H9 (cell line): ENCODE results near the gene CA7. TPM values are rescaled to one million over a fixed set of nuclear protein-coding genes. Genes with fewer than 3 reads are reported as not detected.

Source experiments
- DNase-seq: peaks from one replicate; pipeline ENCODE4 v3.0.0-alpha.2; 2017
- H2AFZ ChIP-seq: one replicate; pipeline ENCODE4 v1.6.1; 2013; ENCODE audit warnings: mild to moderate bottlenecking, low read length, control low read depth, moderate library complexity
- H2AK5ac ChIP-seq: 2 replicates; pipeline ENCODE4 v1.6.1; 2013; ENCODE audit warnings: low read length, control low read depth, mixed read lengths; ENCODE audit not compliant: insufficient read length
- H2BK120ac ChIP-seq: one replicate; pipeline ENCODE4 v1.6.1; 2013; ENCODE audit warnings: low read depth, mild to moderate bottlenecking, low read length, control low read depth, inconsistent platforms; ENCODE audit not compliant: poor library complexity, severe bottlenecking
- H2BK12ac ChIP-seq: 2 replicates; pipeline ENCODE4 v1.6.1; 2013; ENCODE audit warnings: low read length, control low read depth, mixed read lengths, low read depth; ENCODE audit not compliant: insufficient read length
- H2BK15ac ChIP-seq: 2 replicates; pipeline ENCODE4 v1.6.1; 2013; ENCODE audit warnings: low read depth, low read length, control low read depth
- H2BK20ac ChIP-seq: one replicate; pipeline ENCODE4 v1.6.1; 2013; ENCODE audit warnings: low read depth, mild to moderate bottlenecking, low read length, control low read depth, inconsistent platforms; ENCODE audit not compliant: poor library complexity, severe bottlenecking
- H2BK5ac ChIP-seq: 2 replicates; pipeline ENCODE4 v1.6.1; 2013; ENCODE audit warnings: low read length, control low read depth, mixed read lengths; ENCODE audit not compliant: insufficient read length
- H3K14ac ChIP-seq: 2 replicates; pipeline ENCODE4 v1.6.1; 2013; ENCODE audit warnings: low read length, control low read depth; ENCODE audit not compliant: insufficient read depth
- H3K18ac ChIP-seq: 2 replicates; pipeline ENCODE4 v1.6.1; 2013; ENCODE audit warnings: low read depth, mild to moderate bottlenecking, mixed read lengths, low read length, control low read depth; ENCODE audit not compliant: insufficient read length
- H3K23ac ChIP-seq: 2 replicates; pipeline ENCODE4 v1.6.1; 2013; ENCODE audit warnings: low read length, control low read depth, mixed read lengths, low read depth; ENCODE audit not compliant: insufficient read length
- H3K23me2 ChIP-seq: 2 replicates; pipeline ENCODE4 v1.6.1; 2013; ENCODE audit warnings: low read depth, mild to moderate bottlenecking, mixed read lengths, low read length, control low read depth; ENCODE audit not compliant: insufficient read length, poor library complexity, severe bottlenecking
- H3K27ac ChIP-seq: 2 replicates; pipeline ENCODE4 v1.5.1; 2013; ENCODE audit warnings: low read length, control low read depth, mixed read lengths, low read depth; ENCODE audit not compliant: insufficient read length
- H3K27me3 ChIP-seq: 2 replicates; pipeline ENCODE4 v1.6.1; 2013; ENCODE audit warnings: low read length, control low read depth, inconsistent platforms; ENCODE audit not compliant: insufficient read depth
- H3K4ac ChIP-seq: 2 replicates; pipeline ENCODE4 v1.6.1; 2013; ENCODE audit warnings: low read depth, mild to moderate bottlenecking, control low read depth, inconsistent platforms, low read length, moderate library complexity
- H3K4me1 ChIP-seq: 2 replicates; pipeline ENCODE4 v1.6.1; 2013; ENCODE audit warnings: low read length, control low read depth, inconsistent platforms; ENCODE audit not compliant: insufficient read depth
- H3K4me2 ChIP-seq: 2 replicates; pipeline ENCODE4 v1.6.1; 2013; ENCODE audit warnings: low read length, control low read depth, mixed read lengths; ENCODE audit not compliant: insufficient read length, insufficient read depth
- H3K56ac ChIP-seq: 2 replicates; pipeline ENCODE4 v1.6.1; 2013; ENCODE audit warnings: low read depth, mild to moderate bottlenecking, mixed read lengths, low read length, control low read depth; ENCODE audit not compliant: insufficient read length
- H3K79me1 ChIP-seq: 2 replicates; pipeline ENCODE4 v1.6.1; 2013; ENCODE audit warnings: low read depth, mild to moderate bottlenecking, moderate library complexity, low read length, control low read depth, inconsistent platforms; ENCODE audit not compliant: insufficient read depth, poor library complexity, severe bottlenecking
- H3K79me2 ChIP-seq: 2 replicates; pipeline ENCODE4 v1.6.1; 2013; ENCODE audit warnings: low read length, control low read depth, inconsistent platforms; ENCODE audit not compliant: insufficient read depth
- H3K9ac ChIP-seq: 2 replicates; pipeline ENCODE4 v1.6.1; 2013; ENCODE audit warnings: low read length, control low read depth, mixed read lengths; ENCODE audit not compliant: insufficient read length; ENCODE audit errors: extremely low read depth
- H3K9me3 ChIP-seq: one replicate; pipeline ENCODE4 v1.6.1; 2013; ENCODE audit warnings: low read depth, low read length, inconsistent platforms; ENCODE audit not compliant: control insufficient read depth
- H3T11ph ChIP-seq: one replicate; pipeline ENCODE4 v1.6.1; 2013; ENCODE audit warnings: mild to moderate bottlenecking, low read length, control low read depth, inconsistent platforms
- H4K20me1 ChIP-seq: one replicate; pipeline ENCODE4 v1.6.1; 2013; ENCODE audit not compliant: control insufficient read depth, insufficient read length, insufficient read depth
- H4K5ac ChIP-seq: 2 replicates; pipeline ENCODE4 v1.6.1; 2013; ENCODE audit warnings: low read depth, mild to moderate bottlenecking, mixed read lengths, low read length, control low read depth; ENCODE audit not compliant: insufficient read length
- H4K8ac ChIP-seq: replicated peaks from 2 replicates; pipeline ENCODE4 v1.6.1; 2013; ENCODE audit warnings: low read length, control low read depth, mixed read lengths, low read depth; ENCODE audit not compliant: insufficient read length
- H4K91ac ChIP-seq: 2 replicates; pipeline ENCODE4 v1.6.1; 2013; ENCODE audit warnings: low read depth, mild to moderate bottlenecking, moderate library complexity, mixed read lengths, low read length, control low read depth; ENCODE audit not compliant: insufficient read length
- H3K27ac Mint-ChIP-seq, 3 experiments: 2 replicates in 2 of 3; 3 replicates in 1 of 3; pipeline ENCODE4 v1.8.0; 2020 to 2021; ENCODE audit warnings: mixed read lengths in 3 of 3, mild to moderate bottlenecking in 1 of 3, moderate library complexity in 1 of 3
- H3K27me3 Mint-ChIP-seq: 2 replicates; pipeline ENCODE4 v1.8.0; 2021; ENCODE audit warnings: low read depth, mild to moderate bottlenecking, moderate library complexity, mixed read lengths
- H3K36me3 Mint-ChIP-seq, 3 experiments: 2 replicates in 2 of 3; 3 replicates in 1 of 3; pipeline ENCODE4 v1.8.0; 2020 to 2021; ENCODE audit warnings: low read depth in 3 of 3, mixed read lengths in 3 of 3; ENCODE audit not compliant: insufficient read depth in 1 of 3
- H3K4me1 Mint-ChIP-seq, 2 experiments: 2 replicates each; pipeline ENCODE4 v1.8.0; 2020; ENCODE audit warnings: mixed read lengths in 2 of 2
- H3K4me3 Mint-ChIP-seq, 2 experiments: 2 replicates in 1 of 2; 3 replicates in 1 of 2; pipeline ENCODE4 v1.8.0; 2020 to 2021; ENCODE audit warnings: mild to moderate bottlenecking in 2 of 2, mixed read lengths in 2 of 2, moderate library complexity in 1 of 2
- H3K9me3 Mint-ChIP-seq, 2 experiments: 2 replicates in 1 of 2; 3 replicates in 1 of 2; pipeline ENCODE4 v1.8.0; 2020; ENCODE audit warnings: mild to moderate bottlenecking in 2 of 2, mixed read lengths in 2 of 2, moderate library complexity in 1 of 2
- WGBS: extraction: QIAGEN DNeasy Blood & Tissue Kit; methylation state at CpG from one replicate; pipeline ENCODE4 v1.1.7; 2013; ENCODE audit warnings: missing lambda C conversion rate, low lambda C conversion rate, mixed read lengths; ENCODE audit not compliant: insufficient read length; ENCODE audit errors: extremely low coverage; 5-methylcytosine and 5-hydroxymethylcytosine counted together
- total RNA-seq: library from RNA; stranded (reverse); gene quantifications from 2 replicates; pipeline ENCODE4 v1.2.1, GENCODE V29; 2021
- TF ChIP-seq, protein P1 (sequence below): fragments of 200-600 bp; sonication (generic); conservative IDR thresholded peaks from 3 replicates; pipeline ENCODE4 v1.8.0; 2021; ENCODE audit warnings: antibody characterized with exemption, mild to moderate bottlenecking

The CA7 gene
- total RNA-seq, 1 experiment from 2014 or later, result 0.81 TPM

DNA sequence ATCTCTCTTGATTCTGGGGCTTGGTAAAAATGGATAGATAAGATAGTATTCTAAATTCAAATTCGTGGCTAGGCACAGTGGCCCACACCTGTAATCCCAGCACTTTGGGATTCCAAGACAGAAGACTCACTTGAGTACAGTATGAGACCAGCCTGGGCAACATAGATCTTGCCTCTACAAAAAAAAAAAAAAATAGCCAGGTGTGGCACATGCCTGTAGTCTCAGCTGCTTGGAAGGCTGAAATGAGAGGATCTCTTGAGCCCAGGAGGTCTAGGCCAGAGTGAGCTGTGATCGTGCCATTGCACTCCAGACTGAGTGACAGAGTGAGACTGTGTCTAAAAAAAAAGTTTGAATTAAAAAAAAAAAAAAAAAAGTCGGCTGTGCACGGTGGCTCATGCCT is 45.4 kb downstream of the CA7 start:
- Mint-ChIP-seq H3K4me3 (no peak overlapping the region), H3K27me3 (no peaks in the 10 kb centered on the region), H3K36me3 (peaks cover 10 to 46% (median 32%) of the 10 kb centered on the region in 3 experiments; a peak in 5 of 7 replicates), H3K27ac (no peak overlapping the region; a peak in 1 of 7 replicates), H3K4me1 (0 out of 4 replicates have a peak, but pooled peaks cover 2 to 3% of the 10 kb centered on the region in 2 experiments), H3K9me3 (no peaks in the 10 kb centered on the region)
- Histone ChIP-seq H3K4me2 (no peak overlapping the region), H2BK120ac (no peak overlapping the region), H3K27ac (no peak overlapping the region), H3K23me2 (no peaks in the 10 kb centered on the region), H3K79me2 (no peaks in the 10 kb centered on the region), H2BK5ac (no peak overlapping the region), H2AFZ (no peak overlapping the region), H3T11ph (no peak overlapping the region), H2BK12ac (no peak overlapping the region), H3K4ac (no peak overlapping the region), H4K8ac (no peak overlapping the region), H3K9me3 (no peaks in the 10 kb centered on the region), H4K20me1 (no peaks in the 10 kb centered on the region), H3K23ac (no peak overlapping the region), H3K79me1 (no peaks in the 10 kb centered on the region), H3K18ac (no peak overlapping the region), H3K4me1 (no peaks in the 10 kb centered on the region), H3K14ac (no peak overlapping the region), H4K5ac (no peak overlapping the region), H3K27me3 (no peaks in the 10 kb centered on the region), H3K56ac (no peak overlapping the region), H4K91ac (no peak overlapping the region), H3K9ac (no peak overlapping the region), H2BK20ac (no peak overlapping the region), H2BK15ac (no peak overlapping the region), H2AK5ac (no peak overlapping the region)
- WGBS, result no CpG with 5 or more reads among the region's 4 CpGs
- DNase-seq, result no peak
- TF ChIP-seq, protein P1, sequence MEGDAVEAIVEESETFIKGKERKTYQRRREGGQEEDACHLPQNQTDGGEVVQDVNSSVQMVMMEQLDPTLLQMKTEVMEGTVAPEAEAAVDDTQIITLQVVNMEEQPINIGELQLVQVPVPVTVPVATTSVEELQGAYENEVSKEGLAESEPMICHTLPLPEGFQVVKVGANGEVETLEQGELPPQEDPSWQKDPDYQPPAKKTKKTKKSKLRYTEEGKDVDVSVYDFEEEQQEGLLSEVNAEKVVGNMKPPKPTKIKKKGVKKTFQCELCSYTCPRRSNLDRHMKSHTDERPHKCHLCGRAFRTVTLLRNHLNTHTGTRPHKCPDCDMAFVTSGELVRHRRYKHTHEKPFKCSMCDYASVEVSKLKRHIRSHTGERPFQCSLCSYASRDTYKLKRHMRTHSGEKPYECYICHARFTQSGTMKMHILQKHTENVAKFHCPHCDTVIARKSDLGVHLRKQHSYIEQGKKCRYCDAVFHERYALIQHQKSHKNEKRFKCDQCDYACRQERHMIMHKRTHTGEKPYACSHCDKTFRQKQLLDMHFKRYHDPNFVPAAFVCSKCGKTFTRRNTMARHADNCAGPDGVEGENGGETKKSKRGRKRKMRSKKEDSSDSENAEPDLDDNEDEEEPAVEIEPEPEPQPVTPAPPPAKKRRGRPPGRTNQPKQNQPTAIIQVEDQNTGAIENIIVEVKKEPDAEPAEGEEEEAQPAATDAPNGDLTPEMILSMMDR, result no peak
